A549 (cell line): Measurements from ENCODE around the gene FAXDC2. TPM values are rescaled to one million over a fixed set of nuclear protein-coding genes. Genes with fewer than 3 reads are reported as not detected.

ENCODE experiments used
- ATAC-seq, 2 experiments: fragments of 200-7000 bp in 1 of 2; fragments of >200 bp in 1 of 2; cut with Nextera tagmentation in 1 of 2; cut with Tn5 transposase in 1 of 2; 3 replicates each; pipeline versions ENCODE4 v1.8.0 to v1.9.1; 2018 to 2020; ENCODE audit warnings: mild to moderate bottlenecking in 1 of 2, moderate library complexity in 1 of 2
- CTCF ChIA-PET: fragments of 300-600 bp; sonication (Branson Sonifier 250); formaldehyde crosslinking; extraction: SDS; loops from one replicate; lab custom pipeline; 2021; ENCODE audit warnings: antibody characterized with exemption, inconsistent platforms; lab: Yijun Ruan, JAX
- POLR2A ChIA-PET: fragments of 350-600 bp; formaldehyde crosslinking; extraction: SDS; loops from one replicate; lab custom pipeline; 2021; ENCODE audit warnings: antibody characterized with exemption, inconsistent platforms; lab: Yijun Ruan, JAX
- DNase-seq, 2 experiments: peaks; one replicate each; pipeline versions ENCODE4 v3.0.0 to v3.0.0-alpha.2; 2011 to 2016; ENCODE audit warnings: low read depth in 1 of 2, low spot score in 1 of 2
- FAIRE-seq: peaks from 2 replicates; lab custom pipeline; 2011; peaks lifted over from hg19 to GRCh38; lab: Jason Lieb, UNC
- H3K27ac ChIP-seq, 2 experiments: fragments of >200 bp; sonication (Bioruptor Twin); formaldehyde crosslinking; 3 replicates each; pipeline ENCODE4 v1.5.1; 2016 to 2017
- H3K4me1 ChIP-seq: fragments of >200 bp; sonication (Bioruptor Twin); formaldehyde crosslinking; 3 replicates; pipeline ENCODE4 v1.6.1; 2016
- H3K4me2 ChIP-seq: fragments of >200 bp; sonication (Bioruptor Twin); formaldehyde crosslinking; 3 replicates; pipeline ENCODE4 v1.6.1; 2016
- H3K4me3 ChIP-seq: fragments of >200 bp; sonication (Bioruptor Twin); formaldehyde crosslinking; 3 replicates; pipeline ENCODE4 v1.5.1; 2016
- H3K9me3 ChIP-seq: fragments of >200 bp; sonication (Bioruptor Twin); formaldehyde crosslinking; 3 replicates; pipeline ENCODE4 v1.6.1; 2016
- ATOH8 ChIP-seq: fragments of 250-450 bp; sonication (Bioruptor Pico); IDR thresholded peaks from 2 replicates; pipeline ENCODE4 v1.5.0; 2020; ENCODE audit warnings: low read depth, mild to moderate bottlenecking, moderate library complexity
- CHD4 ChIP-seq: fragments of 200-600 bp; sonication (generic); IDR thresholded peaks from 2 replicates; pipeline ENCODE4 v1.6.1; 2016; ENCODE audit warnings: antibody characterized with exemption, mild to moderate bottlenecking, borderline replicate concordance
- CTCF ChIP-seq: fragments of >200 bp; sonication (Bioruptor Twin); formaldehyde crosslinking; IDR thresholded peaks from 3 replicates; pipeline ENCODE4 v1.5.1; 2016
- E2F6 ChIP-seq: IDR thresholded peaks from 2 replicates; pipeline ENCODE4 v1.6.1; 2012; ENCODE audit warnings: low read depth, borderline replicate concordance
- EHMT2 ChIP-seq: fragments of 200-600 bp; sonication (generic); IDR thresholded peaks from 2 replicates; pipeline ENCODE4 v1.6.1; 2016; ENCODE audit warnings: antibody characterized with exemption, low read depth, mild to moderate bottlenecking, moderate library complexity
- ELK1 ChIP-seq: fragments of 150-350 bp; IDR thresholded peaks from 2 replicates; pipeline ENCODE4 v1.6.1; 2014; ENCODE audit warnings: low read depth, mild to moderate bottlenecking, low read length
- FOXS1 ChIP-seq: fragments of 250-450 bp; sonication (Bioruptor Pico); IDR thresholded peaks from 2 replicates; pipeline ENCODE4 v1.5.0; 2020; ENCODE audit warnings: mild to moderate bottlenecking, moderate library complexity
- GATA3 ChIP-seq: IDR thresholded peaks from 2 replicates; pipeline ENCODE4 v1.6.1; 2012; ENCODE audit warnings: borderline replicate concordance
- HEYL ChIP-seq: fragments of 250-450 bp; sonication (Bioruptor Pico); IDR thresholded peaks from 2 replicates; pipeline ENCODE4 v1.8.0; 2021; ENCODE audit warnings: mild to moderate bottlenecking, moderate library complexity
- HOXA7 ChIP-seq: fragments of 250-450 bp; sonication (Bioruptor Pico); IDR thresholded peaks from 2 replicates; pipeline ENCODE4 v1.5.0; 2020; ENCODE audit warnings: mild to moderate bottlenecking, moderate library complexity
- HOXB5 ChIP-seq: fragments of 250-450 bp; sonication (Bioruptor Pico); IDR thresholded peaks from 2 replicates; pipeline ENCODE4 v1.5.0; 2020; ENCODE audit warnings: mild to moderate bottlenecking, moderate library complexity
- MAFK ChIP-seq: fragments of 450-650 bp; IDR thresholded peaks from 2 replicates; pipeline ENCODE4 v1.6.1; 2014; ENCODE audit not compliant: partially characterized antibody
- MYC ChIP-seq: IDR thresholded peaks from 2 replicates; pipeline ENCODE4 v1.6.1; 2012; ENCODE audit warnings: mild to moderate bottlenecking, inconsistent platforms, low read length, improper control_type of control experiment, borderline replicate concordance
- NFE2L2 ChIP-seq: fragments of 150-350 bp; conservative IDR thresholded peaks from 2 replicates; pipeline ENCODE4 v1.6.1; 2014; ENCODE audit warnings: low read length
- PBX3 ChIP-seq: IDR thresholded peaks from 2 replicates; pipeline ENCODE4 v1.6.1; 2012
- RAD21 ChIP-seq, 2 experiments: fragments of >200 bp in 1 of 2; sonication (Bioruptor Twin) in 1 of 2; formaldehyde crosslinking in 1 of 2; IDR thresholded peaks in 1 of 2; conservative IDR thresholded peaks in 1 of 2; 2 replicates in 1 of 2; 3 replicates in 1 of 2; pipeline ENCODE4 v1.6.1; 2012 to 2018; ENCODE audit warnings: inconsistent platforms in 1 of 2
- RARB ChIP-seq: fragments of 250-450 bp; sonication (Bioruptor Pico); IDR thresholded peaks from 2 replicates; pipeline ENCODE4 v1.8.0; 2021; ENCODE audit warnings: mild to moderate bottlenecking, moderate library complexity
- RCOR1 ChIP-seq: fragments of 150-350 bp; IDR thresholded peaks from 2 replicates; pipeline ENCODE4 v1.6.1; 2014; ENCODE audit warnings: antibody characterized with exemption, low read length, low read depth
- RFX5 ChIP-seq: fragments of 450-650 bp; IDR thresholded peaks from 2 replicates; pipeline ENCODE4 v1.7.1; 2014; ENCODE audit warnings: antibody characterized with exemption, mild to moderate bottlenecking, moderate library complexity
- SMC3 ChIP-seq: fragments of >200 bp; sonication (Bioruptor Twin); formaldehyde crosslinking; IDR thresholded peaks from 3 replicates; pipeline ENCODE4 v1.6.1; 2018; ENCODE audit warnings: inconsistent platforms
- SREBF2 ChIP-seq: fragments of 450-650 bp; IDR thresholded peaks from 2 replicates; pipeline ENCODE4 v1.6.1; 2014; ENCODE audit warnings: mild to moderate bottlenecking, moderate library complexity
- ZC3H11A ChIP-seq: fragments of 450-650 bp; IDR thresholded peaks from 2 replicates; pipeline ENCODE4 v1.6.1; 2014; ENCODE audit warnings: antibody characterized with exemption, mild to moderate bottlenecking
- ZFP36 ChIP-seq: fragments of 450-650 bp; IDR thresholded peaks from 2 replicates; pipeline ENCODE4 v1.6.1; 2014; ENCODE audit warnings: borderline replicate concordance; ENCODE audit not compliant: partially characterized antibody
- WGBS: methylation state at CpG from one replicate; pipeline ENCODE4 v1.1.6; 2017; ENCODE audit errors: missing lambda C conversion rate; 5-methylcytosine and 5-hydroxymethylcytosine counted together
- polyA plus RNA-seq, 4 experiments: library from polyadenylated mRNA; depleted of rRNA in 3 of 4; stranded (reverse); fragments of >200 nt; fragmentation: RNase III in 1 of 4; extraction: RNeasy Plus Mini Kit Qiagen cat#74134 plus additional on column Dnase treatment in 1 of 4; gene quantifications; 2 replicates in 3 of 4; 3 replicates in 1 of 4; pipeline ENCODE4 v1.2.3, GENCODE V29; 2011 to 2017

Gene FAXDC2
- polyA plus RNA-seq, 2 of the 4 experiments (the other 2 are of a cell fraction): 0.14 to 0.94 TPM

GRCh38 chr5:154802050-154802449 lies 48.4 kb downstream of the FAXDC2 start:
- DNase-seq: no peak
- H3K4me1 ChIP-seq: no peaks in the 10 kb centered on the region
- no peak for TF ChIP-seq ZFP36
- FAIRE-seq: no peak
- H3K9me3 ChIP-seq: no peaks in the 10 kb centered on the region
- 81% methylated on average over 8 of the region's 9 CpGs for WGBS
- no peak for ATAC-seq
- H3K27ac ChIP-seq: no peak overlapping the region
- CTCF ChIA-PET: interaction anchor here (0.8 to 7.4 kb wide), 6 partner anchors 9 to 152 kb away, joined by 3 to 48 read pairs (median 4); no protein-coding TSS in a partner anchor
- no peak overlapping the region for H3K4me2 ChIP-seq
- POLR2A ChIA-PET: no interaction called here
- H3K4me3 ChIP-seq: no peak overlapping the region

- CTCF ChIA-PET: interaction anchor here (0.9 to 7.4 kb wide), 5 partner anchors 10 to 151 kb away, joined by 3 to 48 read pairs (median 4); no protein-coding TSS in a partner anchor
- POLR2A ChIA-PET: no interaction called here
- Histone ChIP-seq H3K4me3 (no peak overlapping the region), H3K4me1 (no peaks in the 10 kb centered on the region), H3K9me3 (no peaks in the 10 kb centered on the region), H3K4me2 (no peak overlapping the region), H3K27ac (no peak overlapping the region)
- WGBS: 84% methylated on average over 3 of the region's 3 CpGs
- ATAC-seq (no peak), FAIRE-seq (no peak), DNase-seq (no peak)
- TF ChIP-seq PBX3 (no peak), CTCF (no peak), HEYL (CRISPR knock-in tag) (no peak), RARB (CRISPR knock-in tag) (no peak), EHMT2 (no peak), MYC (no peak), CHD4 (no peak), HOXB5 (no peak), E2F6 (no peak), SREBF2 (no peak)
- TF ChIP-seq, all 56 proteins: peak for 0
Observed at GRCh38 chr5:154801083-154801482, 49.3 kb downstream of the FAXDC2 start.

- H3K4me3 ChIP-seq: no peak overlapping the region
- DNase-seq (no peak), FAIRE-seq (no peak), ATAC-seq (no peak)
- H3K9me3 ChIP-seq: no peaks in the 10 kb centered on the region
- no peaks in the 10 kb centered on the region for H3K4me1 ChIP-seq
- H3K4me2 ChIP-seq: no peak overlapping the region
- no peak for TF ChIP-seq MYC
- TF ChIP-seq PBX3: no peak
- no peak for TF ChIP-seq RAD21 (conservative IDR thresholded peaks at IDR 0.05 in 1 of 2, IDR thresholded peaks at IDR 0.05 in 1 of 2)
- TF ChIP-seq SMC3: no peak
- no peak for TF ChIP-seq HOXA7 (CRISPR knock-in tag)
- TF ChIP-seq GATA3: no peak
- no peak for TF ChIP-seq MAFK
- TF ChIP-seq NFE2L2: no peak
- TF ChIP-seq RCOR1: no peak
- no peak for TF ChIP-seq HEYL (CRISPR knock-in tag)
- no peak for TF ChIP-seq ZC3H11A
- no peak for TF ChIP-seq ATOH8
- no peak for TF ChIP-seq ELK1
- no peak for TF ChIP-seq FOXS1 (CRISPR knock-in tag)
- TF ChIP-seq RFX5: no peak
- no peak overlapping the region for H3K27ac ChIP-seq
- CTCF ChIA-PET: interaction anchor here (7.4 kb wide), 1 partner anchor 150 kb away, joined by 48 read pairs; no protein-coding TSS in a partner anchor
- POLR2A ChIA-PET: no interaction called here
Observed at GRCh38 chr5:154800582-154800981, 49.8 kb downstream of the FAXDC2 start.
